OCI-LY3 (cell line): ENCODE results near the gene CNGA1.

Source experiments
- EZH2phosphoT487 ChIP-seq: fragments of 200-600 bp; shearing (Covaris generic); IDR thresholded peaks from 2 replicates; pipeline ENCODE4 v1.6.1; 2018; ENCODE audit warnings: antibody characterized with exemption, mixed run types, low read depth
- TF ChIP-seq, protein P1 (sequence below): fragments of 200-600, 300-600 bp; sonication (generic); IDR thresholded peaks from 2 replicates; pipeline ENCODE4 v1.5.1; 2014; ENCODE audit warnings: antibody characterized with exemption, low read length, low read depth

DNA sequence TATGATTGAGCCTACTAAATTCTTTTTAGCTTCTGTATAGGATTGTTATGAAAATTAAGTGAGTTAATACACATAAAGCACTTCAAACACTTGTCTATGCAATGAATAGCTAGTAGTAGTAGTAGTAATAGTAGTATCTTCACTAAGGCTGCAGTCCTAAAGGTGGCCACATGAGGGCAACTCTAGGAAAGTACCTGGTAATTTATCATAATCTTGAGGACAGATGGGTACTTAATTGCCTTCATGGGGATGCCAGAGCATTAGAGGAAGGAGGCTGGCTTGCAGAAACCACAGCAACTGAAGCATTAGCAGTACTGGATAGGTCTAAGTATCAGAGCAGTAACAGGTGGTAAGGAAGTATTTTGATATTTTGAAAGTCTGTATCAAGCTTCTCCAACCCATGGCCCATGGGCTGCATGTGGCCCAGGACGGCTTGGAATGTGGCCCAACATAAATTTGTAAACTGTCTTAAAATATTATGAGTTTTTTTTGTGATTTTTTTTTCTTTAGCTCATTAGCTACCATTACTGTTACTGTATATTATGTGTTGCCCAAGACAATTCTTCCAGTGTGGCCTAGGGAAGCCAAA, 17.4 kb upstream of the CNGA1 start:
- TF ChIP-seq, protein P1, sequence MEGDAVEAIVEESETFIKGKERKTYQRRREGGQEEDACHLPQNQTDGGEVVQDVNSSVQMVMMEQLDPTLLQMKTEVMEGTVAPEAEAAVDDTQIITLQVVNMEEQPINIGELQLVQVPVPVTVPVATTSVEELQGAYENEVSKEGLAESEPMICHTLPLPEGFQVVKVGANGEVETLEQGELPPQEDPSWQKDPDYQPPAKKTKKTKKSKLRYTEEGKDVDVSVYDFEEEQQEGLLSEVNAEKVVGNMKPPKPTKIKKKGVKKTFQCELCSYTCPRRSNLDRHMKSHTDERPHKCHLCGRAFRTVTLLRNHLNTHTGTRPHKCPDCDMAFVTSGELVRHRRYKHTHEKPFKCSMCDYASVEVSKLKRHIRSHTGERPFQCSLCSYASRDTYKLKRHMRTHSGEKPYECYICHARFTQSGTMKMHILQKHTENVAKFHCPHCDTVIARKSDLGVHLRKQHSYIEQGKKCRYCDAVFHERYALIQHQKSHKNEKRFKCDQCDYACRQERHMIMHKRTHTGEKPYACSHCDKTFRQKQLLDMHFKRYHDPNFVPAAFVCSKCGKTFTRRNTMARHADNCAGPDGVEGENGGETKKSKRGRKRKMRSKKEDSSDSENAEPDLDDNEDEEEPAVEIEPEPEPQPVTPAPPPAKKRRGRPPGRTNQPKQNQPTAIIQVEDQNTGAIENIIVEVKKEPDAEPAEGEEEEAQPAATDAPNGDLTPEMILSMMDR: peak; percentile 71
- TF ChIP-seq EZH2phosphoT487: no peak
